HepG2 (cell line): ENCODE results near the gene WDR35. TPM values are rescaled to one million over a fixed set of nuclear protein-coding genes. Genes with fewer than 3 reads are reported as not detected.

Experiments
- ATAC-seq: fragments of 200-7000 bp; cut with Tn5 transposase; 3 replicates; pipeline ENCODE4 v1.9.1; 2020; ENCODE audit warnings: mild to moderate bottlenecking, moderate library complexity
- BruUV-seq: library from RNA; stranded (reverse); fragments of 400-500 nt; replicated peaks from 2 replicates; lab custom pipeline; 2021; lab: Mats Ljungman, UMichigan
- CTCF ChIA-PET: fragments of 300-600 bp; formaldehyde crosslinking; extraction: SDS; loops from one replicate; lab custom pipeline; 2021; ENCODE audit warnings: low total read pairs, inconsistent platforms, low intra/inter-chr PET ratio; lab: Yijun Ruan, JAX
- POLR2A ChIA-PET: fragments of 350-600 bp; sonication (Branson Sonifier 250); formaldehyde crosslinking; loops from one replicate; lab custom pipeline; 2020; ENCODE audit warnings: antibody characterized with exemption, inconsistent platforms; lab: Yijun Ruan, JAX
- DNase-seq: peaks from one replicate; pipeline ENCODE4 v3.0.0-alpha.2; 2015; ENCODE audit warnings: low spot score
- FAIRE-seq: peaks from 3 replicates; lab custom pipeline; 2011; peaks lifted over from hg19 to GRCh38; lab: Jason Lieb, UNC
- H2AFZ ChIP-seq: one replicate; pipeline ENCODE4 v1.6.1; 2011; ENCODE audit warnings: low read length, inconsistent platforms
- H3K27ac ChIP-seq: fragments of 300-600 bp; 3 replicates; pipeline ENCODE4 v1.8.0; 2011; ENCODE audit warnings: mixed run types, mild to moderate bottlenecking, mixed read lengths, low read length, inconsistent platforms; ENCODE audit not compliant: insufficient read depth; ENCODE audit errors: extremely low read length
- H3K27me3 ChIP-seq, 2 experiments: fragments of 200-600 bp in 1 of 2; 2 replicates in 1 of 2; 3 replicates in 1 of 2; pipeline versions ENCODE4 v1.6.0 to v1.8.0; 2011; ENCODE audit warnings: low read length in 2 of 2, mild to moderate bottlenecking in 2 of 2, moderate library complexity in 2 of 2, inconsistent platforms in 1 of 2; ENCODE audit not compliant: insufficient read depth in 2 of 2, control insufficient read depth in 1 of 2
- H3K36me3 ChIP-seq, 2 experiments: fragments of 200-600 bp in 1 of 2; replicated peaks in 1 of 2; 2 replicates in 1 of 2; 3 replicates in 1 of 2; pipeline versions ENCODE4 v1.5.1 to v1.8.0; 2011; ENCODE audit warnings: low read length in 2 of 2, inconsistent platforms in 1 of 2; ENCODE audit not compliant: insufficient read depth in 2 of 2, control insufficient read depth in 1 of 2
- H3K4me1 ChIP-seq: 2 replicates; pipeline ENCODE4 v1.5.1; 2012; ENCODE audit warnings: low read length, inconsistent platforms; ENCODE audit not compliant: insufficient read depth
- H3K4me2 ChIP-seq: 2 replicates; pipeline ENCODE4 v1.6.0; 2011; ENCODE audit warnings: low read depth, low read length, inconsistent platforms
- H3K4me3 ChIP-seq, 3 experiments: fragments of 200-600 bp in 1 of 3; sonication (generic), shearing (Covaris generic) in 1 of 3; replicated peaks in 1 of 3; 2 replicates each; pipeline ENCODE4 v1.5.1; 2011 to 2016; ENCODE audit warnings: low read length in 3 of 3, inconsistent platforms in 2 of 3, low read depth in 2 of 3, mild to moderate bottlenecking in 2 of 3, control low read depth in 1 of 3, mixed read lengths in 1 of 3; ENCODE audit not compliant: insufficient read depth in 1 of 3
- H3K79me2 ChIP-seq: one replicate; pipeline ENCODE4 v1.6.1; 2011; ENCODE audit warnings: low read length, inconsistent platforms; ENCODE audit not compliant: insufficient read depth
- H3K9ac ChIP-seq: 2 replicates; pipeline ENCODE4 v1.6.0; 2011; ENCODE audit warnings: mild to moderate bottlenecking, low read depth, low read length, inconsistent platforms; ENCODE audit not compliant: insufficient read depth
- H3K9me3 ChIP-seq: 2 replicates; pipeline ENCODE4 v1.5.1; 2012; ENCODE audit warnings: mild to moderate bottlenecking, low read length
- H4K20me1 ChIP-seq: 2 replicates; pipeline ENCODE4 v1.6.0; 2011; ENCODE audit warnings: inconsistent platforms, mild to moderate bottlenecking, low read length, moderate library complexity; ENCODE audit not compliant: insufficient read depth
- HDAC6 ChIP-seq: fragments of 200-600 bp; sonication (generic); IDR thresholded peaks from 2 replicates; pipeline ENCODE4 v1.7.0; 2017; ENCODE audit warnings: mild to moderate bottlenecking, antibody characterized with exemption, low read length, low read depth
- KLF15 ChIP-seq: sonication (generic); formaldehyde crosslinking; IDR thresholded peaks from 2 replicates; pipeline ENCODE4 v1.8.1; 2023; ENCODE audit warnings: borderline replicate concordance, mild to moderate bottlenecking, inconsistent platforms, missing genetic modification reagents, mixed read lengths
- KLF16 ChIP-seq, 2 experiments: sonication (generic) in 1 of 2; formaldehyde crosslinking in 1 of 2; IDR thresholded peaks; 2 replicates each; pipeline versions ENCODE4 v1.6.1 to v1.8.0; 2016 to 2023; ENCODE audit warnings: missing genetic modification reagents in 2 of 2, missing compliant biosample characterization in 1 of 2
- PHF8 ChIP-seq: sonication (generic); formaldehyde crosslinking; IDR thresholded peaks from 2 replicates; pipeline ENCODE4 v1.5.0; 2020; ENCODE audit warnings: missing genetic modification reagents
- REPIN1 ChIP-seq: sonication (generic); formaldehyde crosslinking; IDR thresholded peaks from 2 replicates; pipeline ENCODE4 v1.8.0; 2022; ENCODE audit warnings: missing genetic modification reagents, low read depth, mild to moderate bottlenecking, borderline replicate concordance
- SOX13 ChIP-seq, 3 experiments: fragments of 450-650 bp in 1 of 3; sonication (generic) in 1 of 3; formaldehyde crosslinking in 1 of 3; IDR thresholded peaks in 2 of 3; conservative IDR thresholded peaks in 1 of 3; 2 replicates each; pipeline versions ENCODE4 v1.5.0 to v1.6.1; 2016 to 2020; ENCODE audit warnings: antibody characterized with exemption in 1 of 3, mild to moderate bottlenecking in 1 of 3, missing compliant biosample characterization in 1 of 3, missing genetic modification reagents in 1 of 3, moderate library complexity in 1 of 3
- YY1 ChIP-seq: IDR thresholded peaks from 2 replicates; pipeline ENCODE4 v1.6.1; 2011; ENCODE audit warnings: low read length, low read depth, moderate library complexity, mild to moderate bottlenecking; ENCODE audit not compliant: insufficient read depth, insufficient replicate concordance
- ZNF282 ChIP-seq: fragments of 450-650 bp; IDR thresholded peaks from 2 replicates; pipeline ENCODE4 v1.6.1; 2018; ENCODE audit not compliant: partially characterized antibody
- ZNF430 ChIP-seq: sonication (generic); formaldehyde crosslinking; IDR thresholded peaks from 2 replicates; pipeline ENCODE4 v1.9.0; 2021; ENCODE audit warnings: mild to moderate bottlenecking, missing genetic modification reagents
- ZNF570 ChIP-seq: sonication (generic); formaldehyde crosslinking; IDR thresholded peaks from 2 replicates; pipeline ENCODE4 v1.4.0; 2020; ENCODE audit warnings: mild to moderate bottlenecking, missing genetic modification reagents, borderline replicate concordance
- WGBS: methylation state at CpG from one replicate; pipeline ENCODE4 v1.1.6; 2017; ENCODE audit warnings: low lambda C conversion rate; 5-methylcytosine and 5-hydroxymethylcytosine counted together
- in situ Hi-C: cut with HindIII; loops from 2 replicates; pipeline ENCODE4 v1.10.0; 2017; ENCODE audit warnings: low pct_unique_long_range_greater_than_20kb; ENCODE audit not compliant: extremely low pct_ligation_motif_present
- intact Hi-C: fragments of 100-400 bp; cut with micrococcal nuclease; formaldehyde crosslinking; loops from one replicate; pipeline ENCODE4 v1.10.0; 2022; ENCODE audit not compliant: unreplicated experiment
- polyA plus RNA-seq, 8 experiments: library from polyadenylated mRNA; depleted of rRNA in 3 of 8; stranded (reverse) in 7 of 8; unstranded in 1 of 8; fragments of >200 nt; fragmentation: Illumina TruSeq in 4 of 8; extraction: Trizol in 4 of 8; gene quantifications; 2 replicates each; pipeline versions ENCODE4 v1.2.1 to v1.2.3, GENCODE V29; 2011 to 2016; ENCODE audit warnings: low read depth in 4 of 8, missing spikeins in 1 of 8, mixed read lengths in 1 of 8; ENCODE audit not compliant: insufficient read depth in 1 of 8
- total RNA-seq, 5 experiments: library from RNA; depleted of rRNA; stranded (reverse); fragments of >200 nt; fragmentation: Illumina TruSeq; extraction: Trizol; gene quantifications; 2 replicates each; pipeline ENCODE4 v1.2.3, GENCODE V29; 2016; ENCODE audit warnings: low read depth in 1 of 5
- TF ChIP-seq, protein P1 (sequence below): sonication (generic); formaldehyde crosslinking; conservative IDR thresholded peaks from 2 replicates; pipeline ENCODE4 v1.4.0; 2020; ENCODE audit warnings: missing genetic modification reagents
- TF ChIP-seq, protein P2 (sequence below): sonication (generic); formaldehyde crosslinking; IDR thresholded peaks from 2 replicates; pipeline ENCODE4 v1.8.1; 2023; ENCODE audit warnings: mild to moderate bottlenecking, missing genetic modification reagents
- TF ChIP-seq, protein P3 (sequence below): sonication (generic); formaldehyde crosslinking; IDR thresholded peaks from 2 replicates; pipeline ENCODE4 v1.9.0; 2021; ENCODE audit warnings: missing genetic modification reagents, borderline replicate concordance
- TF ChIP-seq, protein P4 (sequence below): sonication (generic); formaldehyde crosslinking; IDR thresholded peaks from 2 replicates; pipeline ENCODE4 v1.5.0; 2020; ENCODE audit warnings: mild to moderate bottlenecking, low read depth, missing genetic modification reagents, borderline replicate concordance

Gene WDR35
- total and polyA plus RNA-seq, 2 of the 13 experiments (the other 11 are each of a cell fraction or from before 2014, with no cell fraction given): 11.1 to 19.6 TPM

DNA sequence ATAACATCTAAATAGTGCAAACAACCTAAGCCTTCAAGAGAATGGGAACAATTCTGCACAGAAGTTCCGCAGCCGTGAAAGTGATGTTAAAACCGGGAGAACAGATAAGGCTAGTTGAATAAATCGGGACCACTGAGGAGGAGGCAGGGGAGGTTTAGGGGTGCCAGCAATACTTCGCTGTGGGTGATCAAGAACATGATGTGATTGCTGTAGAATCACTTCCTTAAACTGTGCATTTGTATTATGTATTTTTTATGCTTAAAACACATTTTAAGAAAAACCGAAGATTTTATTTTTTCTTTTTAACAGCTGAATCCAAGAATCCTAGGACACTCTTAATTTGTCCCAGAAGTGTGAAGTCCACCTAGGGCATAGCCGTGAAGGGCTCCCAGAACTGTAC is 121.7 kb downstream of the WDR35 start:
- WGBS: 70% methylated on average over 7 of the region's 7 CpGs
- ATAC-seq: no peak
- Histone ChIP-seq H3K4me2 (peak overlapping the region; percentile 79), H3K4me3 (peak overlapping the region in 2 of 3 experiments; percentile 38 to 66; a peak in 4 of 6 replicates), H3K79me2 (no peaks in the 10 kb centered on the region), H2AFZ (no peak overlapping the region), H3K9me3 (no peaks in the 10 kb centered on the region), H3K4me1 (peaks cover 28% of the 10 kb centered on the region), H3K9ac (peak overlapping the region; percentile 21; the same call in 1 of the 2 replicates), H3K36me3 (no peaks in the 10 kb centered on the region), H3K27me3 (peaks cover 5 to 22% of the 10 kb centered on the region in 2 experiments; a peak in 3 of 5 replicates), H3K27ac (no peak overlapping the region), H4K20me1 (no peaks in the 10 kb centered on the region)
- ChIA-PET CTCF (no interaction called here), POLR2A (no interaction called here)
- no TSS peak for BruUV-seq
- DNase-seq: no peak
- TF ChIP-seq ZNF282 (no peak), KLF16 (CRISPR knock-in tag; IDR thresholded peaks at IDR 0.05) (no peak), KLF15 (CRISPR knock-in tag) (no peak), HDAC6 (no peak), REPIN1 (no peak), YY1 (no peak), ZNF430 (no peak)
- intact Hi-C loops: loop anchor here (10.0 kb wide), 1 partner anchor 1433 kb away; no protein-coding TSS in a partner anchor
- no peak for FAIRE-seq
- in situ Hi-C loops: loop anchor here (10.0 kb wide), 1 partner anchor 1113 kb away; no protein-coding TSS in a partner anchor

DNA sequence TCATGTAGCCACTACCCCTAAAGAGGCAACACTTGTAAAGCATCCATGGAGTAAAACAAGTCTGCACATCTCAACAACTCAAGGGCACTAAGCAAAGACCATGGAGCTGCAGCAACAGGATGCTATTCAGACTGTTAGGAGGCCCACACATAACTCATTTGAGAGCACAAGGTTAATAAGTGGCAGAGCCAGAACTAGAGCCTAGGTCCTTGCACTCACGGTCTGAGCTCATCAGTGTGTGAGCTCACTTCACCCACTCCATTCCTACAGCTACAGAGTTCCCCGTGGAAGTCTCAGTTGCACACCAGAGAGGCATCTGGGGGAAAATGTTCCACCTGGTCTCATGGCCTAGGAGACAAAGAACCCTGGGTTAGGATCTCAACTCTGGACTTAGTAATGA is 123.1 kb downstream of the WDR35 start:
- no peak overlapping the region for H2AFZ ChIP-seq
- ATAC-seq (peak; percentile 13; the same call in 1 of the 3 replicates), FAIRE-seq (no peak), DNase-seq (no peak)
- ChIA-PET CTCF (no interaction called here), POLR2A (no interaction called here)
- in situ Hi-C loops (loop anchor here (10.0 kb wide), 1 partner anchor 1112 kb away; no protein-coding TSS in a partner anchor), intact Hi-C loops (loop anchor here (10.0 kb wide), 1 partner anchor 1432 kb away; no protein-coding TSS in a partner anchor)
- H3K9me3 ChIP-seq: no peaks in the 10 kb centered on the region
- 16% methylated on average over 2 of the region's 2 CpGs for WGBS
- H3K27ac ChIP-seq: no peak overlapping the region
- H3K79me2 ChIP-seq: no peaks in the 10 kb centered on the region
- H3K4me2 ChIP-seq: no peak overlapping the region
- H3K27me3 ChIP-seq: peaks cover 5 to 22% of the 10 kb centered on the region in 2 experiments; a peak in 3 of 5 replicates
- BruUV-seq: no TSS peak
- H3K4me3 ChIP-seq: no peak overlapping the region
- H4K20me1 ChIP-seq: no peaks in the 10 kb centered on the region
- peaks cover 37% of the 10 kb centered on the region for H3K4me1 ChIP-seq
- H3K36me3 ChIP-seq: no peaks in the 10 kb centered on the region
- no peak overlapping the region for H3K9ac ChIP-seq
- TF ChIP-seq ZNF570 (no peak), PHF8 (CRISPR knock-in tag) (no peak), SOX13 (IDR thresholded peaks at IDR 0.05) (no peak), SOX13 (CRISPR knock-in tag; conservative IDR thresholded peaks at IDR 0.05 in 1 of 2, IDR thresholded peaks at IDR 0.05 in 1 of 2) (no peak)
- TF ChIP-seq, protein P1, sequence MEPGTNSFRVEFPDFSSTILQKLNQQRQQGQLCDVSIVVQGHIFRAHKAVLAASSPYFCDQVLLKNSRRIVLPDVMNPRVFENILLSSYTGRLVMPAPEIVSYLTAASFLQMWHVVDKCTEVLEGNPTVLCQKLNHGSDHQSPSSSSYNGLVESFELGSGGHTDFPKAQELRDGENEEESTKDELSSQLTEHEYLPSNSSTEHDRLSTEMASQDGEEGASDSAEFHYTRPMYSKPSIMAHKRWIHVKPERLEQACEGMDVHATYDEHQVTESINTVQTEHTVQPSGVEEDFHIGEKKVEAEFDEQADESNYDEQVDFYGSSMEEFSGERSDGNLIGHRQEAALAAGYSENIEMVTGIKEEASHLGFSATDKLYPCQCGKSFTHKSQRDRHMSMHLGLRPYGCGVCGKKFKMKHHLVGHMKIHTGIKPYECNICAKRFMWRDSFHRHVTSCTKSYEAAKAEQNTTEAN: no peak
- TF ChIP-seq, protein P2, sequence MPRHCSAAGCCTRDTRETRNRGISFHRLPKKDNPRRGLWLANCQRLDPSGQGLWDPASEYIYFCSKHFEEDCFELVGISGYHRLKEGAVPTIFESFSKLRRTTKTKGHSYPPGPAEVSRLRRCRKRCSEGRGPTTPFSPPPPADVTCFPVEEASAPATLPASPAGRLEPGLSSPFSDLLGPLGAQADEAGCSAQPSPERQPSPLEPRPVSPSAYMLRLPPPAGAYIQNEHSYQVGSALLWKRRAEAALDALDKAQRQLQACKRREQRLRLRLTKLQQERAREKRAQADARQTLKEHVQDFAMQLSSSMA (CRISPR knock-in tag): no peak
- TF ChIP-seq, protein P3, sequence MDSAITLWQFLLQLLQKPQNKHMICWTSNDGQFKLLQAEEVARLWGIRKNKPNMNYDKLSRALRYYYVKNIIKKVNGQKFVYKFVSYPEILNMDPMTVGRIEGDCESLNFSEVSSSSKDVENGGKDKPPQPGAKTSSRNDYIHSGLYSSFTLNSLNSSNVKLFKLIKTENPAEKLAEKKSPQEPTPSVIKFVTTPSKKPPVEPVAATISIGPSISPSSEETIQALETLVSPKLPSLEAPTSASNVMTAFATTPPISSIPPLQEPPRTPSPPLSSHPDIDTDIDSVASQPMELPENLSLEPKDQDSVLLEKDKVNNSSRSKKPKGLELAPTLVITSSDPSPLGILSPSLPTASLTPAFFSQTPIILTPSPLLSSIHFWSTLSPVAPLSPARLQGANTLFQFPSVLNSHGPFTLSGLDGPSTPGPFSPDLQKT (CRISPR knock-in tag): no peak
- TF ChIP-seq, protein P4, sequence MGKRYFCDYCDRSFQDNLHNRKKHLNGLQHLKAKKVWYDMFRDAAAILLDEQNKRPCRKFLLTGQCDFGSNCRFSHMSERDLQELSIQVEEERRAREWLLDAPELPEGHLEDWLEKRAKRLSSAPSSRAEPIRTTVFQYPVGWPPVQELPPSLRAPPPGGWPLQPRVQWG (CRISPR knock-in tag): no peak
